Right lobe of liver (tissue), 6 donors: ENCODE results near the gene YPEL3. TPM values are rescaled to one million over a fixed set of nuclear protein-coding genes. Genes with fewer than 3 reads are reported as not detected.

Experiments used
- ATAC-seq, 4 donors: fragments of 200-7000 bp; cut with Tn5 transposase; one replicate each; pipeline ENCODE4 v1.9.1; 2020; ENCODE audit warnings: mild to moderate bottlenecking in 4 of 4, moderate library complexity in 4 of 4
- DNase-seq, 3 donors: peaks; one replicate each; pipeline ENCODE4 v3.0.0-alpha.2; 2020
- H3K27ac ChIP-seq, 3 donors: fragments of 200-600 bp; one replicate each; pipeline ENCODE4 v1.8.0; 2022
- H3K27me3 ChIP-seq, 2 donors: fragments of 200-600 bp; one replicate each; pipeline ENCODE4 v1.8.0; 2022
- H3K36me3 ChIP-seq, 4 donors: fragments of 200-600 bp; sonication (generic) in 1 of 4; one replicate each; pipeline versions ENCODE4 v1.5.1 to v1.8.0; 2017 to 2022; ENCODE audit warnings: control low read depth in 1 of 4
- H3K4me1 ChIP-seq, 4 donors: fragments of 200-600 bp; sonication (generic) in 1 of 4; one replicate each; pipeline versions ENCODE4 v1.5.1 to v1.8.0; 2017 to 2022; ENCODE audit warnings: control low read depth in 1 of 4
- H3K4me3 ChIP-seq, 3 donors: fragments of 200-600 bp; one replicate each; pipeline ENCODE4 v1.8.0; 2022
- H3K9me3 ChIP-seq, 4 donors: fragments of 200-600 bp; sonication (generic) in 1 of 4; one replicate each; pipeline versions ENCODE4 v1.5.1 to v1.8.0; 2017 to 2022; ENCODE audit warnings: control low read depth in 1 of 4
- CTCF ChIP-seq, 4 donors: fragments of 200-600 bp in 3 of 4; fragments of 450-650 bp in 1 of 4; IDR thresholded peaks; one replicate each; pipeline versions ENCODE4 v1.5.1 to v1.8.0; 2016 to 2022; ENCODE audit warnings: antibody characterized with exemption in 4 of 4, mild to moderate bottlenecking in 2 of 4
- POLR2A ChIP-seq: fragments of 450-650 bp; IDR thresholded peaks from one replicate; pipeline ENCODE4 v1.6.1; 2017; ENCODE audit warnings: antibody characterized with exemption, mild to moderate bottlenecking
- WGBS: methylation state at CpG from one replicate; pipeline ENCODE4 v1.1.6; 2018; ENCODE audit warnings: low coverage, low lambda C conversion rate; ENCODE audit not compliant: insufficient coverage; ENCODE audit errors: missing lambda C conversion rate; 5-methylcytosine and 5-hydroxymethylcytosine counted together
- intact Hi-C, 2 donors: fragments of 100-400 bp; cut with DNase I; formaldehyde crosslinking; loops; one replicate each; pipeline versions ENCODE4 v1.11.2 to v1.14.1; 2022
- total RNA-seq, 6 experiments: library from RNA; depleted of rRNA in 2 of 6; stranded (reverse); fragments of >200 nt in 2 of 6; fragmentation: NEBNext Ultra II Directional in 3 of 6; extraction: Animal tissue kit (Norgen Biotek cat#: 25700) in 3 of 6; gene quantifications; one replicate each; pipeline versions ENCODE4 v1.1.0 to v1.2.4, GENCODE V29; 2016 to 2023
- donor health status: DM: no; HTN: yes; CAD: no.
- donor health status: DM: no; HTN: no; CAD: no.
- donor health status: DM: no; HTN: no; CAD: no.
- donor health status: DM: no; HTN: yes; CAD: no.
- donor health status: DM: no; HTN: yes; CAD: no.

Gene YPEL3
- total RNA-seq, 6 experiments from 2014 or later: 13.5 to 46.5 (median 21.9) TPM

- ATAC-seq (no peak), DNase-seq (no peak)
- H3K4me1 ChIP-seq: peaks cover 0 to 44% (median 4%) of the 10 kb centered on the region in 4 donors
- H3K36me3 ChIP-seq: peaks cover 15 to 53% (median 31%) of the 10 kb centered on the region in 4 donors
- no peak overlapping the region for H3K4me3 ChIP-seq
- intact Hi-C loops: no loop called here
- no peaks in the 10 kb centered on the region for H3K27me3 ChIP-seq
- H3K27ac ChIP-seq: no peak overlapping the region
- H3K9me3 ChIP-seq: no peaks in the 10 kb centered on the region
- TF ChIP-seq CTCF (IDR thresholded peaks at IDR 0.05) (no peak), POLR2A (no peak)
Measured at GRCh38 chr16:30070490-30070889, 25.5 kb downstream of the YPEL3 start.

- intact Hi-C loops: no loop called here
- H3K4me3 ChIP-seq: no peak overlapping the region
- ATAC-seq: no peak
- H3K36me3 ChIP-seq: peaks cover 15 to 53% (median 31%) of the 10 kb centered on the region in 4 donors
- DNase-seq: no peak
- TF ChIP-seq CTCF (IDR thresholded peaks at IDR 0.05): no peak
- TF ChIP-seq POLR2A: no peak
- no peaks in the 10 kb centered on the region for H3K9me3 ChIP-seq
- peaks cover 0 to 40% (median 4%) of the 10 kb centered on the region in 4 donors for H3K4me1 ChIP-seq
- WGBS: 75% methylated on average over 18 of the region's 31 CpGs
- H3K27ac ChIP-seq: no peak overlapping the region
- no peaks in the 10 kb centered on the region for H3K27me3 ChIP-seq
Measured at GRCh38 chr16:30069611-30070462, 26.2 kb downstream of the YPEL3 start.

GRCh38 chr16:30068750-30069610 is 27.0 kb downstream of the YPEL3 start:
- H3K4me3 ChIP-seq: no peak overlapping the region
- intact Hi-C loops: no loop called here

GRCh38 chr16:30068333-30068732 is 27.7 kb downstream of the YPEL3 start:
- no peak overlapping the region for H3K27ac ChIP-seq
- H3K4me3 ChIP-seq: no peak overlapping the region
- ATAC-seq (no peak), DNase-seq (no peak)
- WGBS: 74% methylated on average over 3 of the region's 9 CpGs
- intact Hi-C loops: no loop called here
- H3K9me3 ChIP-seq: no peaks in the 10 kb centered on the region
- H3K4me1 ChIP-seq: peaks cover 0 to 44% (median 7%) of the 10 kb centered on the region in 4 donors
- no peak for TF ChIP-seq CTCF (IDR thresholded peaks at IDR 0.05)
- TF ChIP-seq POLR2A: no peak
- no peaks in the 10 kb centered on the region for H3K27me3 ChIP-seq
- H3K36me3 ChIP-seq: peaks cover 15 to 53% (median 31%) of the 10 kb centered on the region in 4 donors

More at GRCh38 chr16:30068750-30069610, 27.0 kb downstream of the YPEL3 start:
- TF ChIP-seq CTCF (IDR thresholded peaks at IDR 0.05) (peak; percentile 20 to 42 (median 23)), POLR2A (no peak)
- no peak overlapping the region for H3K27ac ChIP-seq
- DNase-seq (peak in 1 of 3 donors; percentile 55), ATAC-seq (no peak)
- H3K36me3 ChIP-seq: peaks cover 15 to 53% (median 31%) of the 10 kb centered on the region in 4 donors
- H3K27me3 ChIP-seq: no peaks in the 10 kb centered on the region
- H3K9me3 ChIP-seq: no peaks in the 10 kb centered on the region
- 56% methylated on average over 3 of the region's 17 CpGs for WGBS
- H3K4me1 ChIP-seq: peaks cover 0 to 38% (median 4%) of the 10 kb centered on the region in 4 donors
